H1 (cell line): ENCODE results near the gene IRS1. TPM values are rescaled to one million over a fixed set of nuclear protein-coding genes. Genes with fewer than 3 reads are reported as not detected.

ENCODE experiments used
- CTCF ChIA-PET: fragments of 300-600 bp; sonication (Branson Sonifier 250); formaldehyde crosslinking; loops from one replicate; lab custom pipeline; 2021; ENCODE audit not compliant: partially characterized antibody; lab: Charles Lee
- POLR2A ChIA-PET: fragments of 300-600 bp; sonication (Branson Sonifier 250); formaldehyde crosslinking; loops from one replicate; lab custom pipeline; 2021; ENCODE audit warnings: inconsistent platforms; ENCODE audit not compliant: partially characterized antibody; lab: Charles Lee
- DNase-seq, 2 experiments: peaks; one replicate each; pipeline versions ENCODE4 v3.0.0 to v3.0.0-alpha.2; 2010 to 2022; ENCODE audit warnings: low spot score in 2 of 2, low read depth in 1 of 2, mixed read lengths in 1 of 2
- FAIRE-seq: peaks from 2 replicates; lab custom pipeline; 2011; peaks lifted over from hg19 to GRCh38; lab: Jason Lieb, UNC
- H2AFZ ChIP-seq: 2 replicates; pipeline ENCODE4 v1.8.1; 2012; ENCODE audit warnings: low read length, inconsistent platforms
- H2AK5ac ChIP-seq: 2 replicates; pipeline ENCODE4 v1.6.1; 2013; ENCODE audit warnings: low read depth, low read length
- H2BK120ac ChIP-seq: replicated peaks from 2 replicates; pipeline ENCODE3; 2013; ENCODE audit warnings: low read depth, low read length, inconsistent platforms
- H2BK12ac ChIP-seq: 2 replicates; pipeline ENCODE4 v1.6.1; 2013; ENCODE audit warnings: low read depth, low read length
- H2BK15ac ChIP-seq: 2 replicates; pipeline ENCODE4 v1.6.1; 2013; ENCODE audit warnings: low read length
- H2BK20ac ChIP-seq: 2 replicates; pipeline ENCODE4 v1.6.1; 2013; ENCODE audit warnings: low read length
- H2BK5ac ChIP-seq: 2 replicates; pipeline ENCODE4 v1.6.1; 2013; ENCODE audit warnings: low read depth, low read length
- H3K14ac ChIP-seq: 2 replicates; pipeline ENCODE4 v1.6.1; 2013; ENCODE audit warnings: inconsistent platforms; ENCODE audit not compliant: insufficient read length
- H3K18ac ChIP-seq: 2 replicates; pipeline ENCODE4 v1.6.1; 2013; ENCODE audit warnings: low read length; ENCODE audit errors: extremely low read depth
- H3K23ac ChIP-seq: 2 replicates; pipeline ENCODE4 v1.6.1; 2013; ENCODE audit warnings: inconsistent platforms; ENCODE audit not compliant: insufficient read length
- H3K23me2 ChIP-seq: 2 replicates; pipeline ENCODE4 v1.6.1; 2013; ENCODE audit warnings: low read depth, low read length
- H3K27ac ChIP-seq: 2 replicates; pipeline ENCODE4 v1.6.1; 2011; ENCODE audit warnings: low read depth, low read length, inconsistent platforms
- H3K27me3 ChIP-seq, 4 experiments: replicated peaks in 1 of 4; 1 replicate in 1 of 4; 2 replicates in 3 of 4; pipeline versions ENCODE4 v1.6.1 to v1.8.1; 2011 to 2013; ENCODE audit warnings: low read length in 3 of 4, mild to moderate bottlenecking in 3 of 4, inconsistent platforms in 2 of 4, mixed read lengths in 2 of 4, moderate library complexity in 1 of 4; ENCODE audit not compliant: control insufficient read depth in 3 of 4, insufficient read depth in 3 of 4; ENCODE audit errors: extremely low read depth in 1 of 4
- H3K36me3 ChIP-seq, 4 experiments: 2 replicates each; pipeline versions ENCODE4 v1.6.1 to v1.8.1; 2011 to 2013; ENCODE audit warnings: mild to moderate bottlenecking in 4 of 4, low read length in 3 of 4, moderate library complexity in 2 of 4, control low read depth in 1 of 4, inconsistent platforms in 1 of 4; ENCODE audit not compliant: insufficient read depth in 4 of 4, control insufficient read depth in 2 of 4
- H3K4ac ChIP-seq: replicated peaks from 2 replicates; pipeline ENCODE3; 2013; ENCODE audit warnings: low read length, low read depth, mixed read lengths, inconsistent platforms; ENCODE audit not compliant: insufficient read length
- H3K4me1 ChIP-seq, 4 experiments: replicated peaks in 1 of 4; 1 replicate in 1 of 4; 2 replicates in 3 of 4; pipeline versions ENCODE4 v1.6.1 to v1.8.1; 2011 to 2013; ENCODE audit warnings: low read length in 3 of 4, inconsistent platforms in 2 of 4, mixed read lengths in 1 of 4; ENCODE audit not compliant: insufficient read depth in 4 of 4, control insufficient read depth in 3 of 4
- H3K4me2 ChIP-seq, 2 experiments: 2 replicates each; pipeline versions ENCODE4 v1.6.1 to v1.8.1; 2011 to 2013; ENCODE audit warnings: low read depth in 2 of 2, low read length in 2 of 2, control low read depth in 1 of 2, inconsistent platforms in 1 of 2, mild to moderate bottlenecking in 1 of 2; ENCODE audit not compliant: insufficient read depth in 1 of 2
- H3K4me3 ChIP-seq, 4 experiments: fragments of 200-600, 300-600 bp in 1 of 4; sonication (generic), shearing (Covaris generic), sonication (Bioruptor Twin) in 1 of 4; 2 replicates each; pipeline versions ENCODE4 v1.5.1 to v1.8.1; 2011 to 2016; ENCODE audit warnings: low read length in 4 of 4, low read depth in 3 of 4, control low read depth in 2 of 4, inconsistent platforms in 2 of 4, mild to moderate bottlenecking in 2 of 4, mixed read lengths in 1 of 4, moderate library complexity in 1 of 4; ENCODE audit not compliant: insufficient read depth in 2 of 4; ENCODE audit errors: extremely low read depth in 1 of 4
- H3K56ac ChIP-seq: replicated peaks from 2 replicates; pipeline ENCODE3; 2013; ENCODE audit warnings: low read depth, mild to moderate bottlenecking, mixed read lengths, low read length, inconsistent platforms; ENCODE audit not compliant: insufficient read length
- H3K79me1 ChIP-seq: 2 replicates; pipeline ENCODE4 v1.6.1; 2013; ENCODE audit warnings: low read depth, low read length, control low read depth
- H3K79me2 ChIP-seq, 2 experiments: 2 replicates each; pipeline versions ENCODE4 v1.6.1 to v1.8.1; 2012 to 2013; ENCODE audit warnings: low read length in 2 of 2, mild to moderate bottlenecking in 2 of 2, inconsistent platforms in 1 of 2; ENCODE audit not compliant: insufficient read depth in 2 of 2, control insufficient read depth in 1 of 2
- H3K9ac ChIP-seq, 4 experiments: replicated peaks in 1 of 4; 1 replicate in 1 of 4; 2 replicates in 3 of 4; pipeline versions ENCODE4 v1.6.1 to v1.8.1; 2011 to 2013; ENCODE audit warnings: low read depth in 3 of 4, low read length in 3 of 4, control low read depth in 2 of 4, mild to moderate bottlenecking in 2 of 4, moderate library complexity in 2 of 4, inconsistent platforms in 1 of 4; ENCODE audit errors: extremely low read depth in 1 of 4
- H3K9me3 ChIP-seq, 2 experiments: 2 replicates each; pipeline versions ENCODE4 v1.6.1 to v1.8.1; 2012 to 2013; ENCODE audit warnings: mild to moderate bottlenecking in 2 of 2, moderate library complexity in 2 of 2, control low read depth in 1 of 2, inconsistent platforms in 1 of 2, low read depth in 1 of 2, low read length in 1 of 2, mixed read lengths in 1 of 2; ENCODE audit not compliant: insufficient read depth in 2 of 2
- H4K20me1 ChIP-seq, 2 experiments: replicated peaks in 1 of 2; 2 replicates each; pipeline versions ENCODE3 to v1.8.1; 2011 to 2013; ENCODE audit warnings: inconsistent platforms in 2 of 2, low read length in 2 of 2, mild to moderate bottlenecking in 1 of 2; ENCODE audit not compliant: insufficient read depth in 2 of 2, control insufficient read depth in 1 of 2
- H4K5ac ChIP-seq: 2 replicates; pipeline ENCODE4 v1.6.1; 2013; ENCODE audit warnings: low read length, low read depth, mixed read lengths, inconsistent platforms; ENCODE audit not compliant: insufficient read length
- H4K8ac ChIP-seq: 2 replicates; pipeline ENCODE4 v1.8.0; 2013; ENCODE audit warnings: mild to moderate bottlenecking, moderate library complexity, low read length, inconsistent platforms; ENCODE audit not compliant: insufficient read depth; ENCODE audit errors: extremely low read depth
- H4K91ac ChIP-seq: replicated peaks from 2 replicates; pipeline ENCODE3; 2013; ENCODE audit warnings: low read length, mixed read lengths, inconsistent platforms; ENCODE audit not compliant: insufficient read length
- CBX8 ChIP-seq: fragments of 300-800, 300-1000 bp; sonication (generic); IDR thresholded peaks from 2 replicates; pipeline ENCODE4 v1.7.1; 2016; ENCODE audit warnings: low read depth, low read length, borderline replicate concordance
- CHD2 ChIP-seq: IDR thresholded peaks from 2 replicates; pipeline ENCODE4 v1.6.1; 2012; ENCODE audit warnings: low read length, improper control_type of control experiment
- KDM4A ChIP-seq: IDR thresholded peaks from one replicate; pipeline ENCODE4 v1.7.1; 2012; ENCODE audit warnings: low read depth, mild to moderate bottlenecking, moderate library complexity, low read length, inconsistent platforms; ENCODE audit not compliant: severe bottlenecking
- RBBP5 ChIP-seq: IDR thresholded peaks from 2 replicates; pipeline ENCODE4 v1.7.1; 2012; ENCODE audit warnings: low read depth, mild to moderate bottlenecking, inconsistent platforms, low read length, moderate library complexity, borderline replicate concordance
- RFX5 ChIP-seq: IDR thresholded peaks from 2 replicates; pipeline ENCODE4 v1.6.1; 2011; ENCODE audit warnings: low read depth, low read length, improper control_type of control experiment, borderline replicate concordance
- RXRA ChIP-seq: IDR thresholded peaks from 2 replicates; pipeline ENCODE4 v1.6.1; 2011; ENCODE audit warnings: low read depth, mild to moderate bottlenecking, low read length, moderate library complexity; ENCODE audit not compliant: insufficient read depth
- SP1 ChIP-seq: IDR thresholded peaks from 2 replicates; pipeline ENCODE4 v1.6.1; 2011; ENCODE audit warnings: low read depth, low read length
- YY1 ChIP-seq: IDR thresholded peaks from 2 replicates; pipeline ENCODE4 v1.6.1; 2011; ENCODE audit warnings: low read depth, mild to moderate bottlenecking, low read length
- WGBS, 2 experiments: shearing (Covaris generic) in 1 of 2; methylation state at CpG; one replicate each; pipeline versions ENCODE4 v1.1.6 to v1.1.7; 2013 to 2015; ENCODE audit warnings: low lambda C conversion rate in 2 of 2, mixed read lengths in 2 of 2, inconsistent platforms in 1 of 2, low coverage in 1 of 2, missing lambda C conversion rate in 1 of 2; ENCODE audit not compliant: insufficient replicate concordance in 2 of 2, insufficient coverage in 1 of 2, insufficient read length in 1 of 2; ENCODE audit errors: extremely low coverage in 1 of 2, missing lambda C conversion rate in 1 of 2; 5-methylcytosine and 5-hydroxymethylcytosine counted together
- polyA plus RNA-seq, 7 experiments: library from polyadenylated mRNA; depleted of rRNA in 3 of 7; stranded (reverse) in 5 of 7; unstranded in 2 of 7; fragments of >200 nt in 5 of 7; fragments of 200-250 nt in 2 of 7; gene quantifications; 1 replicate in 5 of 7; 2 replicates in 1 of 7; 4 replicates in 1 of 7; pipeline versions ENCODE4 v1.2.1 to v1.2.3, GENCODE V29; 2011 to 2013; ENCODE audit warnings: missing spikeins in 2 of 7, mixed read lengths in 2 of 7
- total RNA-seq: library from RNA; stranded (reverse); fragmentation: NEBNext Ultra II Directional; extraction: Animal tissue kit (Norgen Biotek cat#: 25700); gene quantifications from 2 replicates; pipeline ENCODE4 v1.2.1, GENCODE V29; 2021

IRS1 gene
- total and polyA plus RNA-seq, 2 of the 8 experiments (the other 6 are each of a cell fraction or from before 2014, with no cell fraction given) = 9.1 to 26.9 TPM

- no peak overlapping the region for H2AK5ac ChIP-seq
- WGBS, 2 experiments = 95% methylated on average over 1 of the region's 1 CpG; no CpG with 5 or more reads in 1 of the 2 experiments
- no peak overlapping the region for H2BK20ac ChIP-seq
- no peak overlapping the region for H2BK12ac ChIP-seq
- TF ChIP-seq CBX8 = no peak
- TF ChIP-seq RXRA = no peak
- TF ChIP-seq YY1 = no peak
- no peak for TF ChIP-seq RFX5
- TF ChIP-seq CHD2 = no peak
- TF ChIP-seq RBBP5 = no peak
- TF ChIP-seq SP1 = no peak
- no peak for TF ChIP-seq KDM4A
- H3K4me3 ChIP-seq = no peak overlapping the region
- no peaks in the 10 kb centered on the region for H4K20me1 ChIP-seq
- H3K18ac ChIP-seq = no peak overlapping the region
- no peaks in the 10 kb centered on the region for H3K36me3 ChIP-seq
- no peak overlapping the region for H2BK5ac ChIP-seq
- no peak overlapping the region for H2BK15ac ChIP-seq
- no peaks in the 10 kb centered on the region for H3K79me1 ChIP-seq
- H3K27ac ChIP-seq = no peak overlapping the region
- H3K23ac ChIP-seq = no peak overlapping the region
- H3K27me3 ChIP-seq = peaks cover 0 to 6% (median 0%) of the 10 kb centered on the region in 4 experiments; a peak in 3 of 7 replicates
- no peak overlapping the region for H2BK120ac ChIP-seq
- peaks cover 6% of the 10 kb centered on the region; the same call in 1 of the 2 replicates for H3K23me2 ChIP-seq
- no peak for FAIRE-seq
- H3K14ac ChIP-seq = no peak overlapping the region
- DNase-seq = no peak
- no peak overlapping the region for H4K91ac ChIP-seq
- H3K9me3 ChIP-seq = no peaks in the 10 kb centered on the region
- POLR2A ChIA-PET = interaction anchor here (1.0 kb wide), 1 partner anchor 31 kb away, joined by 3 read pairs; no protein-coding TSS in a partner anchor
- H4K8ac ChIP-seq = no peak overlapping the region
- H3K9ac ChIP-seq = no peak overlapping the region
- H3K79me2 ChIP-seq = 0 out of 4 replicates have a peak, but pooled peaks cover 0 to under 1% of the 10 kb centered on the region in 2 experiments
- no peak overlapping the region for H4K5ac ChIP-seq
- CTCF ChIA-PET = no interaction called here
- H3K56ac ChIP-seq = no peak overlapping the region
- H3K4me2 ChIP-seq = no peak overlapping the region
- H3K4me1 ChIP-seq = peaks cover 0 to 4% (median 1%) of the 10 kb centered on the region in 4 experiments; a peak in 5 of 7 replicates
- no peak overlapping the region for H3K4ac ChIP-seq
- no peak overlapping the region for H2AFZ ChIP-seq
Observed at GRCh38 chr2:226832061-226832460, 32.4 kb upstream of the IRS1 start.
